K562 (cell line): ENCODE results near the gene NRDE2. TPM values are rescaled to one million over a fixed set of nuclear protein-coding genes. Genes with fewer than 3 reads are reported as not detected.

ENCODE experiments used
- ATAC-seq: fragments of 200-7000 bp; cut with Tn5 transposase; 3 replicates; pipeline ENCODE4 v1.9.1; 2020; ENCODE audit warnings: moderate library complexity
- BruUV-seq: library from RNA; stranded (reverse); fragments of 400-500 nt; replicated peaks from 2 replicates; lab custom pipeline; 2021; lab: Mats Ljungman, UMichigan
- CTCF ChIA-PET: fragments of 300-600 bp; formaldehyde crosslinking; extraction: SDS; loops from one replicate; lab custom pipeline; 2021; ENCODE audit warnings: low intra/inter-chr PET ratio; lab: Yijun Ruan, JAX
- POLR2A ChIA-PET: fragments of 300-600, 350-650 bp; sonication (Branson Sonifier 250); formaldehyde crosslinking; extraction: SDS; loops from one replicate; lab custom pipeline; 2021; ENCODE audit warnings: antibody characterized with exemption, inconsistent platforms; lab: Yijun Ruan, JAX
- DNase-seq, 4 experiments: peaks; one replicate each; pipeline versions ENCODE4 v3.0.0 to v3.0.0-alpha.2; 2011 to 2018; ENCODE audit warnings: low spot score in 3 of 4, mixed read lengths in 3 of 4; ENCODE audit errors: extremely low read depth in 1 of 4
- FAIRE-seq: peaks from 2 replicates; lab custom pipeline; 2011; peaks lifted over from hg19 to GRCh38; lab: Jason Lieb, UNC
- H2AFZ ChIP-seq: 2 replicates; pipeline ENCODE4 v1.6.0; 2011; ENCODE audit warnings: low read depth, low read length, control low read depth, inconsistent platforms
- H3K27ac ChIP-seq: fragments of 200-600 bp; 3 replicates; pipeline ENCODE4 v1.8.0; 2011; ENCODE audit warnings: low read depth, mild to moderate bottlenecking, control low read depth, inconsistent platforms, low read length, moderate library complexity, mixed read lengths; ENCODE audit errors: extremely low read depth
- H3K27me3 ChIP-seq, 2 experiments: fragments of 300-600 bp in 1 of 2; 2 replicates in 1 of 2; 3 replicates in 1 of 2; pipeline versions ENCODE4 v1.6.0 to v1.8.0; 2011; ENCODE audit warnings: inconsistent platforms in 2 of 2, low read length in 2 of 2, mild to moderate bottlenecking in 1 of 2, mixed read lengths in 1 of 2, moderate library complexity in 1 of 2; ENCODE audit not compliant: control insufficient read depth in 2 of 2, insufficient read depth in 2 of 2
- H3K36me3 ChIP-seq: fragments of 300-600 bp; 3 replicates; pipeline ENCODE4 v1.8.0; 2011; ENCODE audit warnings: mild to moderate bottlenecking, low read length, inconsistent platforms; ENCODE audit not compliant: control insufficient read depth, insufficient read depth
- H3K4me1 ChIP-seq, 2 experiments: fragments of 200-600 bp in 1 of 2; replicated peaks in 1 of 2; 2 replicates in 1 of 2; 3 replicates in 1 of 2; pipeline versions ENCODE4 v1.5.1 to v1.8.0; 2011; ENCODE audit warnings: inconsistent platforms in 2 of 2, low read length in 2 of 2, mild to moderate bottlenecking in 1 of 2, mixed read lengths in 1 of 2, moderate library complexity in 1 of 2; ENCODE audit not compliant: control insufficient read depth in 2 of 2, insufficient read depth in 2 of 2
- H3K4me2 ChIP-seq: 2 replicates; pipeline ENCODE4 v1.6.1; 2011; ENCODE audit warnings: low read length, control low read depth, inconsistent platforms, mixed read lengths; ENCODE audit not compliant: insufficient read depth
- H3K4me3 ChIP-seq: fragments of 200-600 bp; sonication (generic), shearing (Covaris generic); 2 replicates; pipeline ENCODE4 v1.5.1; 2016; ENCODE audit warnings: control low read depth, inconsistent platforms
- H3K79me2 ChIP-seq: fragments of 200-600 bp; 3 replicates; pipeline ENCODE4 v1.8.0; 2011; ENCODE audit warnings: low read length, inconsistent platforms; ENCODE audit not compliant: control insufficient read depth, insufficient read depth
- H3K9ac ChIP-seq, 2 experiments: 2 replicates each; pipeline versions ENCODE4 v1.6.0 to v1.6.1; 2011; ENCODE audit warnings: low read depth in 2 of 2, low read length in 2 of 2, control low read depth in 1 of 2, inconsistent platforms in 1 of 2, mild to moderate bottlenecking in 1 of 2, mixed read lengths in 1 of 2; ENCODE audit not compliant: insufficient read depth in 1 of 2
- H3K9me1 ChIP-seq: one replicate; pipeline ENCODE4 v1.6.0; 2011; ENCODE audit warnings: inconsistent platforms, mild to moderate bottlenecking, low read length, moderate library complexity; ENCODE audit not compliant: control insufficient read depth, insufficient read depth
- H3K9me3 ChIP-seq: replicated peaks from 2 replicates; pipeline ENCODE4 v1.5.1; 2011; ENCODE audit warnings: low read depth, low read length, inconsistent platforms; ENCODE audit not compliant: control insufficient read depth, insufficient read depth
- H4K20me1 ChIP-seq: replicated peaks from 2 replicates; pipeline ENCODE4 v1.6.1; 2011; ENCODE audit warnings: low read length, inconsistent platforms, mixed read lengths; ENCODE audit not compliant: control insufficient read depth, insufficient read depth
- NFE2L1 ChIP-seq: fragments of 450-650 bp; IDR thresholded peaks from 2 replicates; pipeline ENCODE4 v1.6.1; 2016; ENCODE audit warnings: missing genetic modification characterization, low read depth, mild to moderate bottlenecking, missing compliant biosample characterization, moderate library complexity, borderline replicate concordance
- RBM34 ChIP-seq: fragments of 200-400 bp; formaldehyde crosslinking; IDR thresholded peaks from 2 replicates; pipeline ENCODE4 v1.6.1; 2018; ENCODE audit warnings: low read length, borderline replicate concordance; ENCODE audit not compliant: insufficient read depth
- SLC30A9 ChIP-seq: fragments of 250-450 bp; sonication (Bioruptor Pico); IDR thresholded peaks from 2 replicates; pipeline ENCODE4 v1.8.0; 2022; ENCODE audit warnings: mild to moderate bottlenecking, moderate library complexity
- ZNF551 ChIP-seq: fragments of 250-450 bp; sonication (Bioruptor Pico); IDR thresholded peaks from 2 replicates; pipeline ENCODE4 v1.5.0; 2021; ENCODE audit warnings: mild to moderate bottlenecking, moderate library complexity
- ZZZ3 ChIP-seq: fragments of 450-650 bp; IDR thresholded peaks from 2 replicates; pipeline ENCODE4 v1.6.1; 2016; ENCODE audit warnings: antibody characterized with exemption, mild to moderate bottlenecking, moderate library complexity
- WGBS: fragments of 100-300 bp; shearing (Covaris generic); methylation state at CpG from one replicate; pipeline ENCODE4 v1.1.6; 2016; ENCODE audit warnings: low coverage, mixed read lengths; ENCODE audit not compliant: insufficient coverage; ENCODE audit errors: missing lambda C conversion rate; 5-methylcytosine and 5-hydroxymethylcytosine counted together
- in situ Hi-C: fragments of 300-500 bp; cut with MboI; formaldehyde crosslinking; loops from 4 replicates; pipeline ENCODE4 v1.15.0; 2018; ENCODE audit warnings: inconsistent platforms, mixed read lengths
- intact Hi-C: fragments of 100-400 bp; cut with micrococcal nuclease; formaldehyde crosslinking; loops from 2 replicates; pipeline ENCODE4 v1.14.2; 2022
- polyA plus RNA-seq, 8 experiments: library from polyadenylated mRNA; depleted of rRNA in 4 of 8; stranded (reverse) in 5 of 8; unstranded in 3 of 8; fragments of >200 nt; fragmentation: Nextera tagmentation in 2 of 8; fragmentation: Illumina TruSeq in 1 of 8; extraction: Ambion mirVana in 2 of 8; extraction: Trizol in 1 of 8; gene quantifications; 2 replicates each; pipeline versions ENCODE4 v1.2.1 to v1.2.3, GENCODE V29; 2011 to 2014; ENCODE audit warnings: inconsistent platforms in 1 of 8, missing spikeins in 1 of 8
- total RNA-seq, 7 experiments: library from RNA; depleted of rRNA in 6 of 7; stranded (reverse); fragments of >200 nt in 6 of 7; fragmentation: Illumina TruSeq in 2 of 7; extraction: Trizol in 2 of 7; gene quantifications; 2 replicates each; pipeline versions ENCODE4 v1.2.1 to v1.2.3, GENCODE V29; 2011 to 2021; ENCODE audit warnings: low replicate concordance in 1 of 7
- TF ChIP-seq, protein P1 (sequence below), 2 experiments: fragments of 250-450 bp in 1 of 2; fragments of 450-650 bp in 1 of 2; sonication (Bioruptor Pico) in 1 of 2; IDR thresholded peaks; 2 replicates each; pipeline versions ENCODE4 v1.6.1 to v1.8.0; 2016 to 2021; ENCODE audit warnings: mild to moderate bottlenecking in 2 of 2, moderate library complexity in 2 of 2, missing compliant biosample characterization in 1 of 2, missing genetic modification characterization in 1 of 2
- TF ChIP-seq, protein P2 (sequence below): fragments of 200-800 bp; sonication (Bioruptor generic); IDR thresholded peaks from 2 replicates; pipeline ENCODE4 v1.6.1; 2017; ENCODE audit warnings: missing genetic modification characterization, missing compliant biosample characterization

NRDE2 gene
- total and polyA plus RNA-seq, 9 of the 15 experiments (the other 6 are each of a cell fraction or from before 2014, with no cell fraction given) = 3.3 to 15.0 (median 8.4) TPM

GRCh38 chr14:90274808-90275457 lies 56.8 kb downstream of the NRDE2 start:
- Histone ChIP-seq H3K36me3 (peaks cover 44% of the 10 kb centered on the region), H3K9ac (no peak overlapping the region), H3K9me3 (no peaks in the 10 kb centered on the region), H4K20me1 (no peaks in the 10 kb centered on the region), H3K79me2 (no peaks in the 10 kb centered on the region), H3K4me2 (no peak overlapping the region), H2AFZ (no peak overlapping the region), H3K9me1 (no peaks in the 10 kb centered on the region), H3K27ac (no peak overlapping the region), H3K27me3 (no peaks in the 10 kb centered on the region), H3K4me1 (peaks cover 0 to 4% of the 10 kb centered on the region in 2 experiments; a peak in 2 of 5 replicates), H3K4me3 (no peak overlapping the region)
- BruUV-seq = no TSS peak
- in situ Hi-C loops (no loop called here), intact Hi-C loops (no loop called here)
- FAIRE-seq (no peak), ATAC-seq (no peak), DNase-seq (no peak)
- WGBS = 64% methylated on average over 7 of the region's 8 CpGs
- ChIA-PET CTCF (no interaction called here), POLR2A (interaction anchor here (0.8 to 1.6 kb wide), 2 partner anchors 9 to 18 kb away, joined by 3 to 6 read pairs; partner anchors contain the start of gene PSMC1)
- no peak for TF ChIP-seq RBM34
- TF ChIP-seq SLC30A9 = no peak
- TF ChIP-seq, protein P1, sequence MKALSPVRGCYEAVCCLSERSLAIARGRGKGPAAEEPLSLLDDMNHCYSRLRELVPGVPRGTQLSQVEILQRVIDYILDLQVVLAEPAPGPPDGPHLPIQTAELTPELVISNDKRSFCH (CRISPR knock-in tag; IDR thresholded peaks at IDR 0.05) = no peak
- TF ChIP-seq, protein P1 (tag; IDR thresholded peaks at IDR 0.05) = no peak
- TF ChIP-seq, protein P2, sequence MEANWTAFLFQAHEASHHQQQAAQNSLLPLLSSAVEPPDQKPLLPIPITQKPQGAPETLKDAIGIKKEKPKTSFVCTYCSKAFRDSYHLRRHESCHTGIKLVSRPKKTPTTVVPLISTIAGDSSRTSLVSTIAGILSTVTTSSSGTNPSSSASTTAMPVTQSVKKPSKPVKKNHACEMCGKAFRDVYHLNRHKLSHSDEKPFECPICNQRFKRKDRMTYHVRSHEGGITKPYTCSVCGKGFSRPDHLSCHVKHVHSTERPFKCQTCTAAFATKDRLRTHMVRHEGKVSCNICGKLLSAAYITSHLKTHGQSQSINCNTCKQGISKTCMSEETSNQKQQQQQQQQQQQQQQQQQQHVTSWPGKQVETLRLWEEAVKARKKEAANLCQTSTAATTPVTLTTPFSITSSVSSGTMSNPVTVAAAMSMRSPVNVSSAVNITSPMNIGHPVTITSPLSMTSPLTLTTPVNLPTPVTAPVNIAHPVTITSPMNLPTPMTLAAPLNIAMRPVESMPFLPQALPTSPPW (CRISPR knock-in tag) = no peak
- TF ChIP-seq ZZZ3 = no peak
- no peak for TF ChIP-seq ZNF551 (CRISPR knock-in tag)
- no peak for TF ChIP-seq NFE2L1 (tag)
